Right ventricle myocardium superior (tissue), 1 donor: Measurements from ENCODE around the gene PRKCQ. TPM values are rescaled to one million over a fixed set of nuclear protein-coding genes. Genes with fewer than 3 reads are reported as not detected.

Source experiments
- ATAC-seq: fragments of 200-7000 bp; cut with Tn5 transposase; one replicate; pipeline ENCODE4 v1.9.1; 2020; ENCODE audit warnings: mild to moderate bottlenecking; ENCODE audit not compliant: poor library complexity
- DNase-seq: peaks from one replicate; pipeline ENCODE4 v3.0.0-alpha.2; 2020
- intact Hi-C: fragments of 100-400 bp; cut with DNase I; formaldehyde crosslinking; loops from one replicate; pipeline ENCODE4 v1.11.2; 2022
- total RNA-seq: library from RNA; stranded (reverse); fragmentation: NEBNext Ultra II Directional; extraction: Animal tissue kit (Norgen Biotek cat#: 25700); gene quantifications from one replicate; pipeline ENCODE4 v1.2.1, GENCODE V29; 2021
- donor health status: DM: no; HTN: yes; CAD: no; lungs with severe emphysema.

The PRKCQ gene
- total RNA-seq, 1 donor from 2014 or later, result 0.30 TPM

DNA sequence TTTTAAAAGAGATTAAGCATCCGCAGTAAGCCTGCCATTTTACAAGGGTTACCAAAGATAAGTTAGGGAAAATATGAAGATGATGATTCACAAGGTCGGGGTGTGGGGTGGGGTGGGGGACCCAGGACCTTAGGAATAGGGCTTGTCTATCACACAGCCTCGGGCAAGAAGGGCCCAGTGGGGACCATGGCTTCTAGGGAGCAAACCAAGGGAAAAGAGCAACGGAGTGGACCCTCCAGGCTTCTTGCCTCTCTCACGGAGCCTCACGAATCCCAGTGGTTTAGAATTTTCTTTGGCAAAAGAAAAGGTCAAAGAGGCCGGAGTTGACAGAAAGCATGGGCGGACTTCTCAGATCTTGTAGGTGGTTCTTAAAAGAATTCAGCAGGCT, 1.3 kb downstream of the PRKCQ start:
- ATAC-seq (no peak), DNase-seq (no peak)
- intact Hi-C loops, result no loop called here

GRCh38 chr10:6578251-6578771, 1.8 kb downstream of the PRKCQ start:
- DNase-seq (no peak), ATAC-seq (no peak)
- intact Hi-C loops, result no loop called here

DNA sequence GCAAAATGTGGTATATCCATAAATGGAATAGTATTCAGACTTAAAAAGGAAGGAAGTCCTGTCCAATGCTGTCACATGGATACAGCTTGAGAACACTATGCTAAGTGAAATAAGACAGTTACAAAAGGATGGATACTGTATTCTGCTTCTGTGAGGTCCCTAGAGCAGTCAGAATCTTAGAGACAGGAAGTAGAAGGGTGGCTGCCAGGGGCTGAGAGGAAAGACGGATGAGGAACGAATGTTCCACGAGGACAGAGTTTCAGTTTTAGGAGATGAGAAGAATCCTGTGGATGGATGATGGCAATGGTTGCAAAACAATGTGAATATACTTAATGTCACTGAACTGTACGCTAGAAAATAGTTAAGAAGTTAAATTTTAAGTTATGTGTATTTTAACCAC, 3.8 kb downstream of the PRKCQ start:
- DNase-seq (no peak), ATAC-seq (no peak)
- intact Hi-C loops, result no loop called here

DNA sequence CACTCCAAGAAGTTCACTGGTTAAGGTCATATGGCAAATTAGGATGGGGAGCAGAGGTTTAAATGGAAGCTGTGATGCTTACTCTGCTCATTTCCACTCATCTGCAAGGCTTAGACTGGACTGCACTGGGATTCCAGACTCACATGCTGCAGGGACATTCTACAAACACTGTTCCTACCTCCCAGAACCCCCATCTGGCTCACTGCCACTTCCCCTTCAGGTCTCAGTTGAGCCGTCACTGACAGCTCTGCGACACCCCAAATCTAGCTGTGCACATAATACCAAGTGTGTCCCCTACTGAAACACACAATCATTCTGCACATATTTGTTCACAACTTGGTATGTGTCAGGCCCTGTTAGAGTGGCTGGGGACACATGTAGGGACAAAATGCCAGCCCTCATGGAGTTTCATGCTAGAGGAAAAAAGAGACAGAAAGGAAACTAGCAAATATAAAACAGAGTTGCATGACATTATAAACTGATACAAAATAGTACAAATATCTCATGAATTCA, 5.4 kb downstream of the PRKCQ start:
- intact Hi-C loops, result no loop called here
- DNase-seq, result no peak
- ATAC-seq, result no peak

GRCh38 chr10:6570893-6571292, 9.2 kb downstream of the PRKCQ start:
- DNase-seq (no peak), ATAC-seq (no peak)
- intact Hi-C loops, result no loop called here

GRCh38 chr10:6569259-6569658, 10.8 kb downstream of the PRKCQ start:
- intact Hi-C loops, result no loop called here
- DNase-seq (no peak), ATAC-seq (no peak)

DNA sequence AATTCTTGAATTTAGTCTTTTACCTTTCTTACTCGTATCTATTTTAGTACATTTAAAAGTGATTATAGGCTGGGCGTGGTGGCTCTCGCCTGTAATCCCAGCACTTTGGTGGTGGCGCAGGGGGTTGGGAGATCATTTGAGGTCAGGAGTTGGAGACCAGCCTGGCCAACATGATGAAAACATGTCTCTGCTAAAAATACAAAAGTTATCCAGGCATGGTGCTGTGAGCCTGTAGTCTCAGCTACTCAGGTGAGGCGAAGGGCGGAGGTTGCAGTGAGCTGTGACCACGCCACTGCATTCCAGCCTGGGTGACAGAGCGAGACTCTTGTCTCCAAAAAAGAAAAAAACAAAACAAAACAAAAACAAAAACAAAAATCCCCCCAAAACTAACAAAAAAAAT, 12.2 kb downstream of the PRKCQ start:
- no peak for ATAC-seq
- DNase-seq, result no peak
- intact Hi-C loops, result no loop called here

- intact Hi-C loops, result no loop called here
- DNase-seq (no peak), ATAC-seq (no peak)
Observed at GRCh38 chr10:6567203-6567703, 12.8 kb downstream of the PRKCQ start.

- intact Hi-C loops, result no loop called here
- no peak for ATAC-seq
- no peak for DNase-seq
Observed at GRCh38 chr10:6565588-6565987, 14.5 kb downstream of the PRKCQ start.

GRCh38 chr10:6564367-6564766, 15.7 kb downstream of the PRKCQ start:
- DNase-seq (no peak), ATAC-seq (no peak)
- intact Hi-C loops, result no loop called here

DNA sequence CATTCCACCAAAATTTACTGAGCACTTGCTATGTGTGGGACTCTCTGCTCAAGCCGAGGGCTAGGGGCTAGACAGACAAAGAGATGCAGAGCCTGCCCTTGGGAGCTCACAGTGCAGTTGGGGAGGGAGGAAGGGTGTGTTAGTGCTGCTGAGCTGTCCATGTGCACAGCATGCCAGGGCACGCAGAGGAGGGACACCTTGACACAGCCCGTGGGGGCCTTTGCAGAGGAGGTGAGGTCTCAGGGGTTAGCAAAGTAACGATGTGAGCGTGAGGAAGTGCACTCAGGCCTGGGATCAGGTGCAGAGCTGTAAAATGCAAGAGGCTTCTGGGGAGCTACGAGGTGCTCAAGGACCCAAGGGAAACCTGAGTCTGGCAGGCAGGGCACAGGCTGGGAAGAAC, 16.3 kb downstream of the PRKCQ start:
- intact Hi-C loops, result no loop called here
- ATAC-seq, result no peak
- no peak for DNase-seq

DNA sequence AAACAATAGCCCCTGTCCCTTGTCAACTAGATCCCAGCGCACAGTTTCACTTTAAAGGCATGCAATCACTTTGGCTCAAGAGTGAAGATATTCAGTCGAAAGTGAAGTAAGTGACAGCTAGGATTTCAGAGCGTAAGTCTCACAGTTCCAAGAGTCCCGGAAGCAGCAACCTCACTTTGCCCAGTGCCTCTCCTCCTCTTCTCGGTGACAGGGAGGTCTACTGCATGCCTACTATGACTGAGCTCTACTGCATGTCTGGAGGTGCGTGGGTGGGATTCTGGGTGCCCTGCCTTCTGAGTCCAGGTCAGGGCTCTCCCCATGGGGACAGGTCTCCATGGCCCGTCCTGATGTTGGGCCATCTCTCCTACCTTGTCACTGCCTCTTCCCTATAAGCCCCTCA, 17.0 kb downstream of the PRKCQ start:
- ATAC-seq, result no peak
- intact Hi-C loops, result no loop called here
- DNase-seq, result no peak

DNA sequence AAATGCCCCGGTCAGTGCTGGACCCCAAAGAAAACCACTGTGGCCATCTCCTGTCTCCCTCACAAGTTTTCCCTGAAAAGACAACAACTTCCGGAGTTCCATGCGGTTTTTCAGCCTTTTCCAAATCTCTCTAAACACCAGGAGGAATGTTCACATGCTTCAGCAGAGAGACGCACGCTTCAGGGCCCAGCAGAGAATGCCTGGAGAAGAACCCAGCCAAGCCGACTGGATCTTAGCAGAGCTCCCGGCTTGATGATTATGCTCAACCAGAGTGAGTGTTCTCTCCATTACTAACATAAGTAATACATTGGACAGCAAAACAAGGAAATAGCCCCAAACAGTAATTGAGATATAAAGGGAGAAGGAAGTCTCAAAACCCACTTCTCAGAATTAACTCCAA, 17.9 kb downstream of the PRKCQ start:
- ATAC-seq, result no peak
- no peak for DNase-seq
- intact Hi-C loops, result no loop called here

GRCh38 chr10:6561552-6561951, 18.5 kb downstream of the PRKCQ start:
- no peak for DNase-seq
- intact Hi-C loops, result no loop called here

DNA sequence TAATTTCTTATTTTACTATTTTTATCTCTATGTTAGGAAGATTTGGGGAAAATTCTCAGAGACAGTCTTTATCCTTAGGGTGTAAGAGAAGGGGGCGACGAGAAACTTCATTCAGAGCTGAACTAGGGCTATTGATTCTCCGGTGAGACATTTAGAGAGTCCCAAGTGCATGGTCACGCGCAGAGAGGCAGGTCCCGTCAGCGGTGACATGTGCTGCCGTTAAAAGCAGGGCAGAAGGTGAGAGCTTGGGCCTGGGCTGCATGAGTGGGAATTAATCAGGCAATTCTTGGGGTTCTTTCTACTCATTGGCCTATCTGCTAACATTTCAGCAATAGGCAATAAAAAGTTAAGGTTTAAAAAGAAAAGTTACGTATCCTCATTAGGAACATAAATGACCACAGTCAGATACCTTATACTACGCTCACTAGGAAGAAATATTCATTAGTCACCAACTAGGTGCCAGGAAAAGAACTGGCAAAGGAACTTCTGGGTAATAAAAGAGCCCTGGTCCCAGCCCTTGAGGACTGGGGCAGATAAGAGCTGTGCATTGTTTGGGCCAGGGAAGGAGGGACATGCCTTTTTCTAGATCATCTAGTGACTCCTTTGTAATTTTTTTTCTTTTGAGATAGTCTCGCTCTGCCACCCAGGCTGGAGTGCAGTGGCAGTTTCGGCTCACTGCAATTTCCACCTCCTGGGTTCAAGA, 21.2 kb downstream of the PRKCQ start:
- no peak for DNase-seq
- no peak for ATAC-seq
- intact Hi-C loops, result no loop called here

More at GRCh38 chr10:6561552-6561951, 18.5 kb downstream of the PRKCQ start:
- no peak for ATAC-seq

- ATAC-seq, result no peak
- no peak for DNase-seq
- intact Hi-C loops, result no loop called here
Observed at GRCh38 chr10:6558272-6558671, 21.8 kb downstream of the PRKCQ start.

DNA sequence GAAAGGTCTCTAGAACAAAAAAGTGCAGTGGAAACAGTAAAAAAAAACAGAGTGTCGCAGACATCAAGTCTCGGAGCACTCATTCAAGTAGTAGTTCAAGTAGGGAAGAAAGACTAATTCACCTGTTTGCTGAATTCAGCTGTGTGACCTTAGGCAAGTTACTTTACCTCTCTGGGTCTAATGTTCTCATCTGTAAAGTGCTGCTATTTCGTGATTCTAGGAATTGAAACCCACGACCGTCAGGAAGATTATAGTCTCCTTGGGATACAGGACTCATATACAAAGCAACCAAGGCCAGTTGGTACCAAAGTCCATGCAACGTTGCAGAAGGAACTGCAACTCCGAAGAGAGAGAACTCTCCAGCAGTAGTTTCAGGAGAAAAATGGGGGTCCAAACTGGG, 26.1 kb downstream of the PRKCQ start:
- no peak for ATAC-seq
- intact Hi-C loops, result no loop called here

GRCh38 chr10:6543431-6544005, 36.6 kb downstream of the PRKCQ start:
- DNase-seq (no peak), ATAC-seq (no peak)
- intact Hi-C loops, result no loop called here

More for the DNA sequence above, 26.1 kb downstream of the PRKCQ start:
- no peak for DNase-seq

GRCh38 chr10:6542999-6543430, 37.1 kb downstream of the PRKCQ start:
- DNase-seq, result no peak
- no peak for ATAC-seq
- intact Hi-C loops, result no loop called here

DNA sequence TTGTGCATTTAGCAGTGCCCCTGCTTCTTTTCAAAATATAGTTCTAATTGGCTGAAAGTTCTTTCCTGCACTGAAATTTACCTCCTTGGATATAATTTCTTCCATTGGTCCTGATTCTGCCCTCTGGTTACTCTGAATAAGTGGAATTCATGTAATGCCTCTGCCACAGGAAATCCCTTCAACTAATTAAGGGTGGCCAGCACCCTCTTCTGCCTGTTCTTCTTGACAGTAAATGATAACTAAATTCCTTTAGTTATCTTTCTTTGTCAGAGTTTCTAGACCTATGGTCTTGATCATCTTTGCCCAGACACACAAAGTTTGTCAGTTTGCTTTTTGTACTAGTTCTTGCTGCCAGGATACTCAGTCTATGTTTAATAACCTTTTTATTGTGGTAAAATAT, 40.2 kb downstream of the PRKCQ start:
- intact Hi-C loops, result no loop called here
- DNase-seq (no peak), ATAC-seq (no peak)
